ENCODE data around the gene CEP135. TPM values are rescaled to one million over a fixed set of nuclear protein-coding genes. Genes with fewer than 3 reads are reported as not detected.

Gene CEP135
- total and polyA plus RNA-seq, 9 donors: 4.3 to 11.5 (median 8.2) TPM

DNA sequence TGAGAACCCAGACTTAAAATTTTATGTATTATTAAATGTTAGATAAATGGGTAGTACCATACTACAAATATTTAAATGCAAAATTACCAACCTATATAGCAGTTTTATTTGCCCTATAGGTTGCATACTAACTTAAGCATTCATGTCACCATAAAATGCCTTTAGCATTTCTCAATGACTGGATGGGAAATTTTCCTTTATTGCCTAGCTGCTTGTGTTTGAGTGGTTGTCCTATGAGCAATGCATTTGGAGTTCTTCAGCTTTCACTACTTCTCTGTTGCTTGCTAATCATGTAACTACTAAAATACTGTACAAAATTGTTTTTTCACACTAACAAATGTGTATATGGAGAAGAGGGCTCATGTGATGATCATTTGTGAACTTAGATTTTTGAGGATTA, 44.2 kb upstream of the CEP135 start:
- DNase-seq: no peak
- no peak for TF ChIP-seq EP300 (IDR thresholded peaks at IDR 0.05)
- TF ChIP-seq POLR2A (IDR thresholded peaks at IDR 0.05): no peak
- Histone ChIP-seq H3K27me3 (no peaks in the 10 kb centered on the region), H3K27ac (no peak overlapping the region), H3K36me3 (no peaks in the 10 kb centered on the region), H3K9me3 (no peaks in the 10 kb centered on the region), H3K4me1 (ENCODE audit: insufficient read depth) (peaks cover 2% of the 10 kb centered on the region), H3K4me3 (no peak overlapping the region)
- intact Hi-C loops (cut with DNase I): no loop called here

DNA sequence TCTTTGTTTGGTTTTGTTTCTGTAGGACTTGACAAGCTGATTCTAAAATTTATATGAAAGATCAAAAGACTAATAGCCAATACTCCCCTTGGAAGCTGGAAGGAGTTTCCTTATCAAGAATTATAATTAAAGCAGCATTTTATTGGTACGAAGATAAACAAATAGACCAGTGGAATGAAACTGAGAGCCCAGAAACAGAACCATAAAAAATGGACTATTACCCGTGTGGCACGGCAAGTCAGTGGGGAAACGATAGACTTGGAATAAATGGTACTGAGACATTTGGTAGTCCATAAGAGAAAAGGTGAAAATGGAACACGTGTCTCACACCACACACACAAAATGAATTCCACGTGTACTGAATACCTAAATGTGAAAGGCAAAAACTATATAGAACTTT, 42.4 kb upstream of the CEP135 start:
- 59 to 72% (median 69%) methylated on average over 6 of the region's 6 CpGs for WGBS, 3 donors
- H3K27me3 ChIP-seq: no peaks in the 10 kb centered on the region
- no peaks in the 10 kb centered on the region for H3K36me3 ChIP-seq
- no peaks in the 10 kb centered on the region for H3K4me1 ChIP-seq (ENCODE audit: insufficient read depth)
- intact Hi-C loops (cut with DNase I): no loop called here
- H3K4me3 ChIP-seq: no peak overlapping the region
- no peak overlapping the region for H3K27ac ChIP-seq
- no peaks in the 10 kb centered on the region for H3K9me3 ChIP-seq
- no peak for DNase-seq
- TF ChIP-seq POLR2A (IDR thresholded peaks at IDR 0.05) (no peak), EP300 (IDR thresholded peaks at IDR 0.05) (no peak)
- TF ChIP-seq, protein P1, sequence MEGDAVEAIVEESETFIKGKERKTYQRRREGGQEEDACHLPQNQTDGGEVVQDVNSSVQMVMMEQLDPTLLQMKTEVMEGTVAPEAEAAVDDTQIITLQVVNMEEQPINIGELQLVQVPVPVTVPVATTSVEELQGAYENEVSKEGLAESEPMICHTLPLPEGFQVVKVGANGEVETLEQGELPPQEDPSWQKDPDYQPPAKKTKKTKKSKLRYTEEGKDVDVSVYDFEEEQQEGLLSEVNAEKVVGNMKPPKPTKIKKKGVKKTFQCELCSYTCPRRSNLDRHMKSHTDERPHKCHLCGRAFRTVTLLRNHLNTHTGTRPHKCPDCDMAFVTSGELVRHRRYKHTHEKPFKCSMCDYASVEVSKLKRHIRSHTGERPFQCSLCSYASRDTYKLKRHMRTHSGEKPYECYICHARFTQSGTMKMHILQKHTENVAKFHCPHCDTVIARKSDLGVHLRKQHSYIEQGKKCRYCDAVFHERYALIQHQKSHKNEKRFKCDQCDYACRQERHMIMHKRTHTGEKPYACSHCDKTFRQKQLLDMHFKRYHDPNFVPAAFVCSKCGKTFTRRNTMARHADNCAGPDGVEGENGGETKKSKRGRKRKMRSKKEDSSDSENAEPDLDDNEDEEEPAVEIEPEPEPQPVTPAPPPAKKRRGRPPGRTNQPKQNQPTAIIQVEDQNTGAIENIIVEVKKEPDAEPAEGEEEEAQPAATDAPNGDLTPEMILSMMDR (IDR thresholded peaks at IDR 0.05): no peak

DNA sequence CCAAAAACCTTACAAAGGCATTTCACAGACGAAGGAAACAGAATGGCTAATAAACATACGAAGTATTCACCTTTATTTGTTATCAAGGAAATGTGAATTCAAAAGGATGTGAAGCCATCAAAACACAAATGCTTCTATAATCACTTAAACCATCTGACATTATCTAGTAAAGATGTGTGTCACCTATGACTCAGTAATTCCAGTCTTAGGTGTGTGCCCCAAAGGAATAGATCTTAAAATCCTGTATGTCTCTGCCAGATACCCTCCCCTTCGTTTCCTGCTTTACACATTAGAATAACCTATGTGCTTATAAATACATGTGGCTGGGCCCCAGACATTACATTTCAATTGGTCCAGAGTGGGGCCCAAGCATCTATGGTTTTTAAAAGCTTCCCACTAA, 41.8 kb upstream of the CEP135 start:
- DNase-seq: no peak
- intact Hi-C loops (cut with DNase I): no loop called here
- H3K36me3 ChIP-seq: no peaks in the 10 kb centered on the region

DNA sequence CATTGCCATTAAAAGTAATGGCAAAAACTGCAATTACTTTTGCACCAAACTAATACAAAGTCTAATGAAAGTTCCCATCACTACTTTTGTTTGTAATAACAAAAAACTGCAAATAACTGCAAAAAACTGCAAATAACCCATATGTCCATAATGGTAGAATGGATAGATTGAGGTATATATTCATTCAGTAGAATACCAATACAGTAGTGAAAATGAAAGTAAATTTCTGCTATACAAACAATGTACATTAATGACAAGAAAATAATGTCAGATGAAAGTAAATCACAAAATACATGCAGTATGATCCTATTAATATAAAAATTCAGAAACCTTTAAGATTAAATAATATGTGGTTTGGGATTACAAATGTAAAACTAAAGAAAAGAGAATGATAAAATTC, 41.3 kb upstream of the CEP135 start:
- intact Hi-C loops (cut with DNase I): no loop called here
- Histone ChIP-seq H3K27ac (no peak overlapping the region), H3K36me3 (no peaks in the 10 kb centered on the region), H3K9me3 (no peaks in the 10 kb centered on the region), H3K27me3 (no peaks in the 10 kb centered on the region), H3K4me3 (no peak overlapping the region), H3K4me1 (ENCODE audit: insufficient read depth) (no peaks in the 10 kb centered on the region)
- no peak for DNase-seq
- TF ChIP-seq POLR2A (IDR thresholded peaks at IDR 0.05): no peak
- TF ChIP-seq, protein P1 (IDR thresholded peaks at IDR 0.05): no peak

More for the DNA sequence above, 41.8 kb upstream of the CEP135 start:
- Histone ChIP-seq H3K27ac (no peak overlapping the region), H3K9me3 (no peaks in the 10 kb centered on the region), H3K4me3 (no peak overlapping the region), H3K27me3 (no peaks in the 10 kb centered on the region), H3K4me1 (ENCODE audit: insufficient read depth) (no peaks in the 10 kb centered on the region)
- 68 to 72% (median 70%) methylated on average over 3 of the region's 3 CpGs for WGBS, 3 donors
- TF ChIP-seq, protein P1 (IDR thresholded peaks at IDR 0.05): no peak
- TF ChIP-seq POLR2A (IDR thresholded peaks at IDR 0.05) (no peak), EP300 (IDR thresholded peaks at IDR 0.05) (no peak)

DNA sequence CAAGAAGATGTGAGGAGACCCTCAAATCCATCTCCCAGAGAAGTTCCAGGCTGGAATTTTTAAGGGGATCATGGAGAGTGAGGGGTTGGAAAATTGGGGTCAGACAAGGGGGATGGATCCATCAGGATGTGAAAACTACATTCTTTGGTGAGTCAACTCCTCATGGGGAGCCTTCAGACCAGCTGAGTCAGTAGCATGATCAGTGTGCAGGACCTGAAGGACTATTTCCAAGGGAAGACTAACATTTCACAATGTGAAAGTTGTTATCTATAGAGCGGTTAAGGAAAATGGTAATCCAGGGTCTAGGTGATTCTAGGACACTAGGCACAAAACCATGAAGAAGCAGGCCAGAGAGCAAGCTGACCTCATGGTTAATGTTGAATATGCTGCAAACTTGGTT, 38.6 kb upstream of the CEP135 start:
- Histone ChIP-seq H3K9me3 (no peaks in the 10 kb centered on the region), H3K4me1 (ENCODE audit: insufficient read depth) (no peaks in the 10 kb centered on the region), H3K27me3 (no peaks in the 10 kb centered on the region), H3K4me3 (no peak overlapping the region), H3K36me3 (no peaks in the 10 kb centered on the region), H3K27ac (no peak overlapping the region)
- 84 to 97% (median 88%) methylated on average over 1 of the region's 1 CpG for WGBS, 3 donors
- no peak for DNase-seq
- TF ChIP-seq EP300 (IDR thresholded peaks at IDR 0.05) (no peak), POLR2A (IDR thresholded peaks at IDR 0.05) (no peak)
- TF ChIP-seq, protein P1 (IDR thresholded peaks at IDR 0.05): no peak
- intact Hi-C loops (cut with DNase I): no loop called here

Data from ovary (tissue), 9 donors.